Heart left ventricle (tissue), 16 donors: ENCODE data around the gene GPR141. TPM values are rescaled to one million over a fixed set of nuclear protein-coding genes. Genes with fewer than 3 reads are reported as not detected.

Experiments
- ATAC-seq, 4 donors: fragments of 200-7000 bp; cut with Tn5 transposase; one replicate each; pipeline ENCODE4 v1.9.1; 2020 to 2022; ENCODE audit warnings: moderate library complexity in 4 of 4, mild to moderate bottlenecking in 3 of 4, moderate number of reproducible peaks in 1 of 4
- DNase-seq, 5 donors: peaks; one replicate each; pipeline ENCODE4 v3.0.0-alpha.2; 2020
- H3K27ac ChIP-seq, 12 donors: fragments of 200-600 bp; sonication (generic) in 4 of 12; one replicate each; pipeline versions ENCODE4 v1.5.0 to v1.8.0; 2016 to 2022; ENCODE audit warnings: mild to moderate bottlenecking in 2 of 12
- H3K27me3 ChIP-seq, 9 donors: fragments of 200-600 bp; sonication (generic) in 2 of 9; one replicate each; pipeline versions ENCODE4 v1.5.1 to v1.8.0; 2016 to 2022; ENCODE audit warnings: mild to moderate bottlenecking in 3 of 9
- H3K36me3 ChIP-seq, 9 donors: fragments of 200-600 bp; sonication (generic) in 2 of 9; one replicate each; pipeline versions ENCODE4 v1.5.0 to v1.8.0; 2018 to 2022; ENCODE audit warnings: mild to moderate bottlenecking in 2 of 9
- H3K4me1 ChIP-seq, 12 donors: fragments of 200-600 bp; sonication (generic) in 4 of 12; one replicate each; pipeline versions ENCODE4 v1.5.0 to v1.8.0; 2016 to 2022; ENCODE audit warnings: mild to moderate bottlenecking in 3 of 12
- H3K4me3 ChIP-seq, 12 donors: fragments of 200-600 bp; sonication (generic) in 4 of 12; one replicate each; pipeline versions ENCODE4 v1.5.0 to v1.8.0; 2017 to 2022; ENCODE audit warnings: mild to moderate bottlenecking in 9 of 12, moderate library complexity in 4 of 12
- H3K9me3 ChIP-seq, 12 donors: fragments of 200-600 bp; sonication (generic) in 4 of 12; one replicate each; pipeline versions ENCODE4 v1.5.0 to v1.8.0; 2016 to 2022; ENCODE audit warnings: mild to moderate bottlenecking in 1 of 12
- POLR2A ChIP-seq, 2 donors: fragments of 450-650 bp; IDR thresholded peaks; one replicate each; pipeline ENCODE4 v1.6.1; 2017; ENCODE audit warnings: antibody characterized with exemption in 2 of 2, mild to moderate bottlenecking in 2 of 2, moderate library complexity in 2 of 2
- WGBS, 4 donors: extraction: QIAGEN DNeasy Blood & Tissue Kit in 2 of 4; methylation state at CpG; one replicate each; pipeline versions ENCODE4 v1.1.5 to v1.1.7; 2013 to 2018; 5-methylcytosine and 5-hydroxymethylcytosine counted together
- intact Hi-C, 10 donors: fragments of 100-400 bp; cut with DNase I; formaldehyde crosslinking; loops; one replicate each; pipeline versions ENCODE4 v1.11.1 to v1.14.2; 2022
- polyA plus RNA-seq, 2 donors: library from polyadenylated mRNA; stranded (reverse); fragments of 200-250 nt; gene quantifications; one replicate each; pipeline ENCODE4 v1.2.3, GENCODE V29; 2013
- total RNA-seq, 9 donors: library from RNA; depleted of rRNA in 2 of 9; stranded (reverse); fragments of >200 nt in 2 of 9; fragmentation: NEBNext Ultra II Directional in 3 of 9; extraction: Animal tissue kit (Norgen Biotek cat#: 25700) in 3 of 9; gene quantifications; one replicate each; pipeline versions ENCODE4 v1.1.0 to v1.2.4, GENCODE V29; 2016 to 2023
- TF ChIP-seq, protein P1 (sequence below), 12 donors: fragments of 200-600 bp; sonication (generic) in 4 of 12; IDR thresholded peaks; one replicate each; pipeline versions ENCODE4 v1.5.0 to v1.8.0; 2018 to 2022; ENCODE audit warnings: antibody characterized with exemption in 12 of 12, mild to moderate bottlenecking in 5 of 12
- donor health status: ischemic (EF 13 %, LVEDD 7.1; RV severe dilation, severe dysfunction).
- donor health status: healthy with polysubstance abuse.
- donor health status: DM: no; HTN: yes; CAD: no.
- donor health status: DM: no; HTN: no; CAD: no.
- donor health status: ischemic (EF 25% LVEDD 6.9; RV normal size, moderate dysfunction).
- donor health status: ischemic (EF 25% LVEDD 5.7; RV mildly dilated, moderate dysfunction).
- donor health status: healthy.
- donor health status: DM: yes; HTN: yes; CAD: no.
- donor health status: ischemic (EF 35%, LVEDD 5.7; RV mildly dilated, moderate dysfunction).
- donor health status: nonischemic (EF 11% LVEDD 7.7; RV severe dilation, severe dysfunction).
- donor health status: DM: yes; HTN: yes; CAD: no.
- donor health status: PGD.
- donor health status: ischemic (EF 29% LVEDD 5.4; RV normal size, mild dysfunction).
- donor health status: nonischemic (EF 23%, LVEDD 6.1; RV moderate dilation, normal function).

The GPR141 gene
- total and polyA plus RNA-seq, 11 donors: 0.11 to 5.2 (median 0.53) TPM; not detected in 3

DNA sequence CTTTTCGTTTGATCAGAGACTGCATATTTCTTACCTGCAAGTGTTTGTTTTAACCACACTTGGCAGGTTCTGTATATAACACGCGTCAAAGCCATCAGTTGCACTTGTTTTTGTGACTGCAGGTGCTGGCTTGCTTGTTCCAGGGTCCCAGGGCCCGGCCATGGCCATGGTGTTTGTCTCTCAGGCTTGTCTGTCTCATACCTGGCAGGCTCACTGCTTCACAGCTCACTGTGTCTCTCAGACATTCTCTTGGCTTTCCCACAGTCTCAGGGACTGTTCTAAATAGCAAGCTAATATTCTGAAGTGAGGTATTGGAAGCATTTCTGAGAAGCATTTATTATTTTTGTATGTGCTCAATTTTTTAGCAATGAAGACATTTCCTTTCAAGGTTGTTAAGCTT, 46.9 kb downstream of the GPR141 start:
- H3K9me3 ChIP-seq: no peaks in the 10 kb centered on the region
- peak in 1 of 4 donors; percentile 43 for ATAC-seq
- H3K27me3 ChIP-seq: no peaks in the 10 kb centered on the region
- no peak overlapping the region for H3K27ac ChIP-seq
- no peak overlapping the region for H3K4me3 ChIP-seq
- intact Hi-C loops: loop anchor here in 1 of 10 donors (10.0 kb wide), 1 partner anchor 526 kb away; no protein-coding TSS in a partner anchor
- no peak for DNase-seq
- WGBS, 4 donors: 65 to 72% (median 69%) methylated on average over 4 of the region's 4 CpGs
- peaks cover 0 to 33% (median 12%) of the 10 kb centered on the region in 12 donors for H3K4me1 ChIP-seq
- TF ChIP-seq, protein P1, sequence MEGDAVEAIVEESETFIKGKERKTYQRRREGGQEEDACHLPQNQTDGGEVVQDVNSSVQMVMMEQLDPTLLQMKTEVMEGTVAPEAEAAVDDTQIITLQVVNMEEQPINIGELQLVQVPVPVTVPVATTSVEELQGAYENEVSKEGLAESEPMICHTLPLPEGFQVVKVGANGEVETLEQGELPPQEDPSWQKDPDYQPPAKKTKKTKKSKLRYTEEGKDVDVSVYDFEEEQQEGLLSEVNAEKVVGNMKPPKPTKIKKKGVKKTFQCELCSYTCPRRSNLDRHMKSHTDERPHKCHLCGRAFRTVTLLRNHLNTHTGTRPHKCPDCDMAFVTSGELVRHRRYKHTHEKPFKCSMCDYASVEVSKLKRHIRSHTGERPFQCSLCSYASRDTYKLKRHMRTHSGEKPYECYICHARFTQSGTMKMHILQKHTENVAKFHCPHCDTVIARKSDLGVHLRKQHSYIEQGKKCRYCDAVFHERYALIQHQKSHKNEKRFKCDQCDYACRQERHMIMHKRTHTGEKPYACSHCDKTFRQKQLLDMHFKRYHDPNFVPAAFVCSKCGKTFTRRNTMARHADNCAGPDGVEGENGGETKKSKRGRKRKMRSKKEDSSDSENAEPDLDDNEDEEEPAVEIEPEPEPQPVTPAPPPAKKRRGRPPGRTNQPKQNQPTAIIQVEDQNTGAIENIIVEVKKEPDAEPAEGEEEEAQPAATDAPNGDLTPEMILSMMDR (IDR thresholded peaks at IDR 0.05): no peak
- TF ChIP-seq POLR2A (IDR thresholded peaks at IDR 0.05): no peak
- H3K36me3 ChIP-seq: no peaks in the 10 kb centered on the region

DNA sequence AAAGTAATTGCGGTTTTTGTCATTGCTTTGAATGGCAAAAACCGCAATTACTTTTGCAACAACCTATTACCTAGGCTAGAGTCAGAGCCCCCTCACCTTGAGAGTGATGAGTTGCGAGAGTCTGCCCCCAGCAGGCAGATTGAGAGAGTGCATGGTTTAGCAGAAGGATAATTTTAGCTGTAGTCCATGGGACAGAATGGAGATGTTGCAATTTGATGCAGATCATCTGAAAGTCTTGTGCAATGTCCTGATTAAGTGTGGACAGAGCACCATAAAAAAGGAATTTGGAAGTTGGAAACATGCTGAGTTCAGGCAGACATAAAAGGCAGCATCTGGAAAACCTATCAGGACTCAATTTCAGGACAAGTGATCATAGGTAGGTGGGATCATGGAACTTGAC, 48.7 kb downstream of the GPR141 start:
- H3K27ac ChIP-seq: no peak overlapping the region

DNA sequence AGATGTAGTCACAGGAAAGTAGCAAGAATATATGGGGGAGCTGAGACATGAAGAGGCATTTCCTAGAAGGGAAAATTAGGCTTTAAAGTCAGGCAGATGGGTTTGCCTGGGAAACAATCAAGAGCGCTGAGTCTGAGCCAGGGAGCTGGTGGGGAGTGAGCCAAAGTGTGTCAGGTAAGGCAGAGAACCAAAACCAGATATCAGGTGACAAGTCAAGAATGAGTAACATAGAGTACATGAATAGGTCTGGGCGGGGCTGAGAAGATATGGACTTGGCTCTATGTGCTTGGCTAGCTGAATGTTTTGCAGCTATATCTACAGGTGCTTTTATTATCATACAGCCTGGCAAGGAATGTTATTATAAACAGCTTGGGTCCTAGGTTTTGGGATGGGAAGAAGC, 49.3 kb downstream of the GPR141 start:
- Histone ChIP-seq H3K9me3 (no peaks in the 10 kb centered on the region), H3K27me3 (no peaks in the 10 kb centered on the region), H3K4me3 (no peak overlapping the region), H3K36me3 (no peaks in the 10 kb centered on the region), H3K27ac (no peak overlapping the region), H3K4me1 (peaks cover 0 to 33% (median 12%) of the 10 kb centered on the region in 12 donors)
- intact Hi-C loops: loop anchor here in 1 of 10 donors (10.0 kb wide), 1 partner anchor 528 kb away; no protein-coding TSS in a partner anchor
- no peak for TF ChIP-seq POLR2A (IDR thresholded peaks at IDR 0.05)
- TF ChIP-seq, protein P1 (IDR thresholded peaks at IDR 0.05): no peak
- no peak for ATAC-seq
- no peak for DNase-seq
- WGBS, 4 donors: 72 to 81% (median 76%) methylated on average over 2 of the region's 2 CpGs

More for the DNA sequence above, 48.7 kb downstream of the GPR141 start:
- TF ChIP-seq, protein P1 (IDR thresholded peaks at IDR 0.05): peak; percentile 27 to 60 (median 46)
- TF ChIP-seq POLR2A (IDR thresholded peaks at IDR 0.05): no peak
- intact Hi-C loops: loop anchor here in 1 of 10 donors (10.0 kb wide), 1 partner anchor 527 kb away; no protein-coding TSS in a partner anchor
- ATAC-seq (peak; percentile 51 to 90 (median 78)), DNase-seq (peak in 4 of 5 donors; percentile 19 to 61 (median 38))
- H3K4me3 ChIP-seq: peak overlapping the region in 1 of 12 donors; percentile 31
- H3K9me3 ChIP-seq: no peaks in the 10 kb centered on the region
- H3K27me3 ChIP-seq: no peaks in the 10 kb centered on the region
- peaks cover 0 to 33% (median 12%) of the 10 kb centered on the region in 12 donors for H3K4me1 ChIP-seq
- WGBS, 4 donors: 13 to 17% (median 16%) methylated on average over 3 of the region's 3 CpGs
- no peaks in the 10 kb centered on the region for H3K36me3 ChIP-seq

DNA sequence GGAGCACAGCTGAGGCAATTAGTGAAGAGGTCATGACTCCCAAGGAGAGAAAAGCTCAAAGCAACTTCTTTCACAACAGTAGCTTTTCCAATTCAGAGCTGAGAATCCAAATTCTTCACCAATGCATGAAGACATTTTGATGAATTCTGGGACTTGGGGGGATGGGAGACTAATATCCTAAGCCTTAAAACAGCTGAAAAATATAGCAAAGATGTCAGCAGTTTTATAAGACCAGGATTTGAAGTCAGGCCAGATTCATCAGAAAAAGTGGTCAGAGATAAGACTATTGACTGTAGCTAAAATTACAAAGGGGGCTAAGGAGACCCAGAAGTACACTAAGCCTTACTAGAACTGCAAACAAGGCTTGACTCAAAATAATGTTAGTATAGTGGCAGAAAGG, 51.6 kb downstream of the GPR141 start:
- DNase-seq: no peak
- no peak for ATAC-seq
- no peaks in the 10 kb centered on the region for H3K9me3 ChIP-seq
- TF ChIP-seq POLR2A (IDR thresholded peaks at IDR 0.05): no peak
- TF ChIP-seq, protein P1 (IDR thresholded peaks at IDR 0.05): no peak
- intact Hi-C loops: loop anchor here in 1 of 10 donors (10.0 kb wide), 1 partner anchor 530 kb away; no protein-coding TSS in a partner anchor
- no peak overlapping the region for H3K4me3 ChIP-seq
- H3K27me3 ChIP-seq: no peaks in the 10 kb centered on the region
- H3K27ac ChIP-seq: no peak overlapping the region
- no peaks in the 10 kb centered on the region for H3K36me3 ChIP-seq
- peaks cover 0 to 17% (median 2%) of the 10 kb centered on the region in 12 donors for H3K4me1 ChIP-seq
